GM21528 (cell line): ENCODE data around the gene CBLC.

Experiments used
- ATAC-seq: cut with Tn5 transposase; IDR thresholded peaks from one replicate; pipeline ENCODE4 v1.9.1; 2021; ENCODE audit warnings: mild to moderate bottlenecking, moderate library complexity; ENCODE audit not compliant: unreplicated experiment, low FRiP score

The CBLC gene

GRCh38 chr19:44777715-44778347 is at the start of gene CBLC:
TSS of gene CBLC (plus strand) at chr19:44777890. CDS start at chr19:44777932, 42 bp downstream.
- no peak for ATAC-seq

- no peak for ATAC-seq
Observed at GRCh38 chr19:44728178-44728577, 49.5 kb upstream of the CBLC start.

- no peak for ATAC-seq
Observed at GRCh38 chr19:44729516-44730033, 48.1 kb upstream of the CBLC start.

GRCh38 chr19:44731081-44731480 is 46.6 kb upstream of the CBLC start:
- ATAC-seq: no peak

- ATAC-seq: no peak
Observed at GRCh38 chr19:44731622-44732021, 46.1 kb upstream of the CBLC start.

- no peak for ATAC-seq
Observed at GRCh38 chr19:44732235-44733014, 45.3 kb upstream of the CBLC start.

- no peak for ATAC-seq
Observed at GRCh38 chr19:44734357-44734756, 43.3 kb upstream of the CBLC start.

- ATAC-seq: no peak
Observed at GRCh38 chr19:44735011-44735410, 42.7 kb upstream of the CBLC start.

GRCh38 chr19:44737238-44738071 is 40.2 kb upstream of the CBLC start:
- ATAC-seq: no peak

GRCh38 chr19:44738136-44738535 is 39.6 kb upstream of the CBLC start:
- ATAC-seq: no peak

- ATAC-seq: no peak
Observed at GRCh38 chr19:44738603-44739558, 38.8 kb upstream of the CBLC start.

GRCh38 chr19:44740351-44740824 is 37.3 kb upstream of the CBLC start:
- ATAC-seq: no peak

- ATAC-seq: no peak
Observed at GRCh38 chr19:44741258-44741731, 36.4 kb upstream of the CBLC start.

GRCh38 chr19:44741841-44742329 is 35.8 kb upstream of the CBLC start:
- no peak for ATAC-seq

GRCh38 chr19:44742330-44743061 is 35.2 kb upstream of the CBLC start:
- ATAC-seq: no peak

GRCh38 chr19:44744871-44745332 is 32.8 kb upstream of the CBLC start:
- no peak for ATAC-seq

GRCh38 chr19:44745341-44745831 is 32.3 kb upstream of the CBLC start:
- no peak for ATAC-seq

GRCh38 chr19:44745887-44746600 is 31.6 kb upstream of the CBLC start:
- no peak for ATAC-seq
